IMR-90 (cell line): Measurements from ENCODE around the gene DCAF16. TPM values are rescaled to one million over a fixed set of nuclear protein-coding genes. Genes with fewer than 3 reads are reported as not detected.

Experiments used
- ATAC-seq: fragments of 200-7000 bp; cut with Tn5 transposase; 2 replicates; pipeline ENCODE4 v1.9.1; 2020; ENCODE audit warnings: low read depth, mild to moderate bottlenecking, moderate library complexity
- BruUV-seq: library from RNA; stranded (reverse); fragments of 400-500 nt; replicated peaks from 2 replicates; lab custom pipeline; 2021; lab: Mats Ljungman, UMichigan
- CTCF ChIA-PET: fragments of 300-600 bp; formaldehyde crosslinking; extraction: SDS; loops from one replicate; lab custom pipeline; 2021; ENCODE audit warnings: antibody characterized with exemption; lab: Yijun Ruan, JAX
- POLR2A ChIA-PET: fragments of 300-600 bp; sonication (Branson Sonifier 250); formaldehyde crosslinking; loops from one replicate; lab custom pipeline; 2022; ENCODE audit warnings: antibody characterized with exemption; ENCODE audit not compliant: unreplicated experiment; lab: Charles Lee
- DNase-seq: peaks from one replicate; pipeline ENCODE4 v3.0.0; 2013
- H2AFZ ChIP-seq: replicated peaks from 2 replicates; pipeline ENCODE3; 2013; ENCODE audit warnings: low read length, mild to moderate bottlenecking; ENCODE audit not compliant: poor library complexity
- H2AK5ac ChIP-seq: 2 replicates; pipeline ENCODE4 v1.6.1; 2013; ENCODE audit warnings: low read depth, low read length, inconsistent platforms
- H2AK9ac ChIP-seq: replicated peaks from 2 replicates; pipeline ENCODE3; 2013; ENCODE audit warnings: mild to moderate bottlenecking, low read depth, low read length, moderate library complexity; ENCODE audit not compliant: poor library complexity
- H2BK120ac ChIP-seq: 2 replicates; pipeline ENCODE4 v1.6.1; 2013; ENCODE audit warnings: low read depth, low read length, inconsistent platforms
- H2BK15ac ChIP-seq: 3 replicates; pipeline ENCODE4 v1.6.1; 2013; ENCODE audit warnings: low read depth, low read length, inconsistent platforms
- H2BK20ac ChIP-seq: 2 replicates; pipeline ENCODE4 v1.6.1; 2013; ENCODE audit warnings: low read depth, mild to moderate bottlenecking, inconsistent platforms, low read length, moderate library complexity
- H2BK5ac ChIP-seq: 2 replicates; pipeline ENCODE4 v1.6.1; 2013; ENCODE audit warnings: mild to moderate bottlenecking, low read depth, low read length, inconsistent platforms; ENCODE audit not compliant: poor library complexity, severe bottlenecking
- H3K14ac ChIP-seq: replicated peaks from 2 replicates; pipeline ENCODE4 v1.6.1; 2013; ENCODE audit warnings: low read depth, low read length, inconsistent platforms
- H3K18ac ChIP-seq: 2 replicates; pipeline ENCODE4 v1.6.1; 2013; ENCODE audit warnings: low read depth, low read length, control low read depth
- H3K23ac ChIP-seq: 2 replicates; pipeline ENCODE4 v1.6.1; 2013; ENCODE audit warnings: low read depth, low read length, inconsistent platforms
- H3K27ac ChIP-seq: 2 replicates; pipeline ENCODE4 v1.5.1; 2013; ENCODE audit warnings: mild to moderate bottlenecking, control low read depth, low read length; ENCODE audit not compliant: insufficient read depth
- H3K27me3 ChIP-seq: 2 replicates; pipeline ENCODE4 v1.6.1; 2013; ENCODE audit warnings: low read length; ENCODE audit not compliant: control insufficient read depth, insufficient read depth
- H3K36me3 ChIP-seq: 2 replicates; pipeline ENCODE4 v1.6.1; 2013; ENCODE audit warnings: low read length, mixed read lengths; ENCODE audit not compliant: control insufficient read depth, insufficient read depth
- H3K4ac ChIP-seq: 2 replicates; pipeline ENCODE4 v1.6.1; 2013; ENCODE audit warnings: low read depth, low read length, inconsistent platforms
- H3K4me1 ChIP-seq: 2 replicates; pipeline ENCODE4 v1.6.1; 2013; ENCODE audit warnings: low read length, mixed read lengths; ENCODE audit not compliant: control insufficient read depth, insufficient read depth
- H3K4me2 ChIP-seq: 2 replicates; pipeline ENCODE4 v1.6.1; 2013; ENCODE audit warnings: low read depth, mild to moderate bottlenecking, control low read depth, low read length, moderate library complexity
- H3K4me3 ChIP-seq: 2 replicates; pipeline ENCODE4 v1.5.1; 2013; ENCODE audit warnings: low read depth, mild to moderate bottlenecking, control low read depth, low read length, moderate library complexity; ENCODE audit not compliant: insufficient read depth
- H3K56ac ChIP-seq: 2 replicates; pipeline ENCODE4 v1.6.1; 2013; ENCODE audit warnings: low read length, inconsistent platforms; ENCODE audit not compliant: insufficient read depth; ENCODE audit errors: extremely low read depth
- H3K79me1 ChIP-seq, 2 experiments: 2 replicates each; pipeline ENCODE4 v1.6.1; 2013; ENCODE audit warnings: low read length in 2 of 2, inconsistent platforms in 1 of 2, low read depth in 1 of 2
- H3K9ac ChIP-seq: 2 replicates; pipeline ENCODE4 v1.6.1; 2013; ENCODE audit warnings: low read depth, low read length, control low read depth
- H3K9me1 ChIP-seq: 2 replicates; pipeline ENCODE4 v1.6.1; 2013; ENCODE audit warnings: low read length, inconsistent platforms; ENCODE audit not compliant: insufficient read depth
- H3K9me3 ChIP-seq: 2 replicates; pipeline ENCODE4 v1.6.1; 2013; ENCODE audit warnings: low read length; ENCODE audit not compliant: control insufficient read depth, insufficient read depth
- H4K20me1 ChIP-seq: 2 replicates; pipeline ENCODE4 v1.6.1; 2013; ENCODE audit warnings: low read length, inconsistent platforms; ENCODE audit not compliant: insufficient read depth
- H4K5ac ChIP-seq: 2 replicates; pipeline ENCODE4 v1.6.1; 2013; ENCODE audit warnings: mild to moderate bottlenecking, low read depth, low read length, control low read depth
- H4K8ac ChIP-seq, 2 experiments: 2 replicates each; pipeline ENCODE4 v1.6.1; 2013; ENCODE audit warnings: low read depth in 2 of 2, low read length in 2 of 2, control low read depth in 1 of 2, inconsistent platforms in 1 of 2
- H4K91ac ChIP-seq: 2 replicates; pipeline ENCODE4 v1.6.1; 2013; ENCODE audit warnings: low read depth, low read length, inconsistent platforms; ENCODE audit not compliant: insufficient read depth
- BHLHE40 ChIP-seq: fragments of 150-350 bp; IDR thresholded peaks from 2 replicates; pipeline ENCODE4 v1.6.1; 2016; ENCODE audit warnings: mild to moderate bottlenecking, low read depth, low read length
- FOS ChIP-seq: fragments of 150-350 bp; IDR thresholded peaks from 2 replicates; pipeline ENCODE4 v1.6.1; 2016; ENCODE audit warnings: low read depth, low read length
- MAZ ChIP-seq: IDR thresholded peaks from 2 replicates; pipeline ENCODE4 v1.6.1; 2012; ENCODE audit warnings: low read depth, mild to moderate bottlenecking, low read length, improper control_type of control experiment, moderate library complexity, borderline replicate concordance
- WGBS, 2 experiments: methylation state at CpG; one replicate each; pipeline versions ENCODE4 v1.1.5 to v1.1.7; 2013; ENCODE audit warnings: missing lambda C conversion rate in 2 of 2; ENCODE audit not compliant: insufficient read length in 1 of 2; ENCODE audit errors: extremely low coverage in 2 of 2; 5-methylcytosine and 5-hydroxymethylcytosine counted together
- dilution Hi-C: fragments of 300-500 bp; cut with HindIII; formaldehyde crosslinking; loops from one replicate; pipeline ENCODE4 v1.14.3; 2018; ENCODE audit warnings: low sequenced_read_pairs; ENCODE audit not compliant: unreplicated experiment
- in situ Hi-C: fragments of 300-500 bp; cut with MboI; formaldehyde crosslinking; loops from 3 replicates; pipeline ENCODE4 v1.14.3; 2019; ENCODE audit warnings: low sequenced_read_pairs, inconsistent platforms, mixed read lengths
- intact Hi-C: fragments of 100-400 bp; cut with micrococcal nuclease; formaldehyde crosslinking; loops from 2 replicates; pipeline ENCODE4 v1.10.0; 2022
- polyA plus RNA-seq, 3 experiments: library from polyadenylated mRNA; depleted of rRNA; stranded (reverse); fragments of >200 nt; gene quantifications; 2 replicates each; pipeline ENCODE4 v1.2.3, GENCODE V29; 2012; ENCODE audit warnings: low replicate concordance in 1 of 3
- total RNA-seq: library from RNA; depleted of rRNA; stranded (reverse); fragments of >200 nt; gene quantifications from 2 replicates; pipeline ENCODE4 v1.2.3, GENCODE V29; 2012
- TF ChIP-seq, protein P1 (sequence below): conservative IDR thresholded peaks from 2 replicates; pipeline ENCODE4 v1.5.1; 2012; ENCODE audit warnings: mild to moderate bottlenecking, low read depth, low read length, improper control_type of control experiment

Gene DCAF16
- total and polyA plus RNA-seq, 2 of the 4 experiments (the other 2 are of a cell fraction) = 15.1 to 31.5 TPM

DNA sequence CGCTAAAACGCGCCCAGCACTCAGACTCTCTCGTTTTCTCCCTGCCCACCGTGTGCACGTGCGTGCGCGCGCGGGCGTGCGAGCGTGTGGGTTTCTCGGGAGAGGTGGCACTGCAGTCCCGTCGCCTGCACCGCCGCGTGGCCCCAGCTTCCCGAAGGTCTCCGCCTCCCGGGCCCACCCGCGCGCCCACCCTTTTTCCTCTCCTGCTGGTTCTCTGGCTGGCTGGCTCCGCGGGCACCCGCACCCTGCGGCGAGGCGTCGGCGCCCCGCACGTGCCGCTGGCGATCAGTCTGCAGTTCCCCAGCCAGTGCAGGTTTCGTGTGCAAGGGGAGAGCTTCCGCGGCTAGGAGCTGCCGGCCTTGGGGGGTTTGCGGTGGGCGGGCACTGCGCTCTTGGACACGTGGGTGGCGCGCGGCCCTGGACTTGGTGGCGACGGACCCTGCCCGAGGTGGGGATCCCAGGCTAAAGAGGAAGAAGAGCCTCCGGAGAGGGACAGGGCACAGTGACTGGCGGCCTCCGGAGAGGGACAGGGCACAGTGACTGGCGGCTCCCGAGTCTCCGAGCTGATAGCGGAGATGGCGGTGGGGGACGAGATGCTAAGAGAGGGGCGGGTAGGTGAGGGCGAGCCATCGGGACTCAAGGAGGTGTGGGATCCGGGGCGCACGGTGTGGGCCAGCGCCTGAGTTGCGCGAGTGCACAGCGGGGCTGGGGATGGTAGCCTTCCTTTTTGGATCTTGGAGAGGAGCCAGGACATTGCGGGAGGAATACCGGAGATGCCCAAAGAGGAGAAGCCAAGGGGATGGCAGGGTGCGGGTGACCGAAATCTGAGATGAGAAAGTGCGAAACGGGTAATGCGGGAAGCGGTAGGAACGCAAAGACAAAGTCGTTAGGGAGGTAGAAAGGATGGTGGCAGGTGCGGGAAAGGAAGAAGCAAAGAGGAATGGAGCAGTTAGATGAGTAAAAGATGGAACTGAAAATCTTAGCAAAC lies 29.0 kb downstream of the DCAF16 start, which contains the start of gene FAM184B:
TSS of gene FAM184B (minus strand) at position 322 of the 988 bp plus-strand sequence. CDS start 322 bp downstream, outside the sequence.
- Histone ChIP-seq H3K79me1 (no peaks in the 10 kb centered on the region), H3K4ac (no peak within 1 kb of the TSS), H3K9me3 (no peaks in the 10 kb centered on the region), H3K4me1 (peaks cover 5% of the 10 kb centered on the region; the same call in 1 of the 2 replicates), H3K27me3 (peaks cover 24% of the 10 kb centered on the region), H2AFZ (peak within 1 kb of the TSS; percentile 69), H2AK5ac (no peak within 1 kb of the TSS), H2BK15ac (no peak within 1 kb of the TSS), H4K91ac (no peak within 1 kb of the TSS), H3K14ac (no peak within 1 kb of the TSS), H3K36me3 (no peaks in the 10 kb centered on the region), H2BK20ac (no peak within 1 kb of the TSS), H3K4me2 (peak within 1 kb of the TSS; percentile 71), H3K4me3 (peak within 1 kb of the TSS; percentile 18), H3K23ac (peak within 1 kb of the TSS; percentile 64; the same call in 1 of the 2 replicates), H3K56ac (no peak within 1 kb of the TSS), H3K18ac (no peak within 1 kb of the TSS), H3K27ac (no peak within 1 kb of the TSS), H3K9ac (no peak within 1 kb of the TSS), H2BK120ac (no peak within 1 kb of the TSS), H2AK9ac (peak within 1 kb of the TSS; percentile 71), H3K9me1 (no peaks in the 10 kb centered on the region), H4K5ac (no peak within 1 kb of the TSS), H4K20me1 (no peaks in the 10 kb centered on the region), H2BK5ac (no peak within 1 kb of the TSS), H4K8ac (no peak within 1 kb of the TSS)
- dilution Hi-C loops = no loop called here
- TF ChIP-seq BHLHE40 = peak; percentile 71
- no peak for TF ChIP-seq FOS
- TF ChIP-seq MAZ = no peak
- TF ChIP-seq, protein P1, sequence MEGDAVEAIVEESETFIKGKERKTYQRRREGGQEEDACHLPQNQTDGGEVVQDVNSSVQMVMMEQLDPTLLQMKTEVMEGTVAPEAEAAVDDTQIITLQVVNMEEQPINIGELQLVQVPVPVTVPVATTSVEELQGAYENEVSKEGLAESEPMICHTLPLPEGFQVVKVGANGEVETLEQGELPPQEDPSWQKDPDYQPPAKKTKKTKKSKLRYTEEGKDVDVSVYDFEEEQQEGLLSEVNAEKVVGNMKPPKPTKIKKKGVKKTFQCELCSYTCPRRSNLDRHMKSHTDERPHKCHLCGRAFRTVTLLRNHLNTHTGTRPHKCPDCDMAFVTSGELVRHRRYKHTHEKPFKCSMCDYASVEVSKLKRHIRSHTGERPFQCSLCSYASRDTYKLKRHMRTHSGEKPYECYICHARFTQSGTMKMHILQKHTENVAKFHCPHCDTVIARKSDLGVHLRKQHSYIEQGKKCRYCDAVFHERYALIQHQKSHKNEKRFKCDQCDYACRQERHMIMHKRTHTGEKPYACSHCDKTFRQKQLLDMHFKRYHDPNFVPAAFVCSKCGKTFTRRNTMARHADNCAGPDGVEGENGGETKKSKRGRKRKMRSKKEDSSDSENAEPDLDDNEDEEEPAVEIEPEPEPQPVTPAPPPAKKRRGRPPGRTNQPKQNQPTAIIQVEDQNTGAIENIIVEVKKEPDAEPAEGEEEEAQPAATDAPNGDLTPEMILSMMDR = no peak
- CTCF ChIA-PET = interaction anchor here (1.1 kb wide), 1 partner anchor 29 kb away, joined by 3 read pairs; the partner anchor contains the start of gene DCAF16
- in situ Hi-C loops = no loop called here
- no TSS peak for BruUV-seq
- ATAC-seq (peak; percentile 59), DNase-seq (no peak)
- WGBS, 2 experiments = 4% methylated on average over 42 of the region's 82 CpGs; no CpG with 5 or more reads in 1 of the 2 experiments
- POLR2A ChIA-PET = no interaction called here
- intact Hi-C loops = no loop called here
